HG02840 (cell line): ENCODE results near the gene MKNK1.

Experiments
- ATAC-seq: cut with Tn5 transposase; IDR thresholded peaks from one replicate; pipeline ENCODE4 v1.9.1; 2021; ENCODE audit warnings: mild to moderate bottlenecking, moderate library complexity, moderate number of reproducible peaks; ENCODE audit not compliant: unreplicated experiment, low FRiP score

The MKNK1 gene

DNA sequence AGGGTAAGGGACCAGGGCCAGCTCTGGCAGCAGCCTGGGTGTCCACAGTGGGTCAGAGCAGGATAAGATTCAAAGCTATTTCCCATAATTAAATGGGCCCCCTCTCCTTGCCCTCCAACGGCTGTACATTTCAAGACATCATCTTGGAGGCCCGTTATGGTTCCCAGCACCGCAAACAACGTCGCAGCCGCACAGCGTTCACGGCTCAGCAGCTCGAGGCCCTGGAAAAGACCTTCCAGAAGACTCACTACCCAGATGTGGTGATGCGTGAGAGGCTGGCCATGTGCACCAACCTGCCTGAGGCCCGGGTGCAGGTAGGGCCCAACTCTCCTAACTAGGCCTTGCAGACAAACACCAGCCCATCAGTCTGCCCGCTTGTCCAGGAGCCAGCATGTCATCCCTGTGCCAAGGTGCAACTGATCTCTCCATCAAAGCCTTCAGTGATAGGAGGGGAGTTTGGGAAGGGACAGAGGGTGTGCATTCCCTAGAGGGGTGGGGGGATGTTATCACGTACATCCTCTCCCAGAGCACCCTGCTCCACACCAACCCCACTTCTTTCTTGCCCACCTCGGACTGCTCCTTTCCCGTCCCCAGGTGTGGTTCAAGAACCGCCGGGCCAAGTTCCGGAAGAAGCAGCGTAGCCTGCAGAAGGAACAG lies 93.6 kb downstream of the MKNK1 start:
- no peak for ATAC-seq

DNA sequence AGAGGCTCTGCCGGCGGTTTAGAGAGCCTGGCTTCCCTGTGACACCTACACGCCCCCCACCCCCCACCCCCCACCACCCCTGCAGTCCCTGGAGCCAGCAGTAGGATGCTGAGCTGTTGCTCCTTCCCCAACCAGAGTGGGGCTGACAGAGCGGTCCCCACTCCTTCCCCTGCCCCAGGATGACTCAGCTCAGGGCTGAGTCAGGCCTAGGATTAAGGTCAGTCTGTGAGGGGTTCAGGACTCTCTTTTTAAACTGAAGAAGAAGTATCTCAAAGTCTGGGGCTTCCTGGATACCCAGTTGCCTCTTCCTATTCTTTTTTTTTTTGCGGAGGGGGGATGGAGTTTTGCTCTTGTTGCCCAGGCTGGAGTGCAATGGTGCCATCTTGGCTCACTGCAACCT lies 95.3 kb downstream of the MKNK1 start:
- no peak for ATAC-seq
